Activated naive CD8-positive, alpha-beta T cell treated with anti-CD3 and anti-CD28 coated beads for 36 hours (primary cell): Measurements from ENCODE around the gene SEM1. TPM values are rescaled to one million over a fixed set of nuclear protein-coding genes. Genes with fewer than 3 reads are reported as not detected.
"Not testable (repeated sequence)": the region's sequence is repeated elsewhere in the genome, so short reads cannot be mapped to it uniquely, and the experiment has no call there.

ENCODE experiments used
- DNase-seq: peaks from one replicate; pipeline ENCODE4 v3.0.0; 2021
- H3K27ac Mint-ChIP-seq: one replicate; pipeline ENCODE4 v1.8.0; 2022; ENCODE audit warnings: mild to moderate bottlenecking, moderate library complexity, mixed read lengths
- H3K27me3 Mint-ChIP-seq: one replicate; pipeline ENCODE4 v1.8.0; 2022; ENCODE audit warnings: mild to moderate bottlenecking, mixed read lengths
- H3K36me3 Mint-ChIP-seq: one replicate; pipeline ENCODE4 v1.8.0; 2021; ENCODE audit warnings: mild to moderate bottlenecking, mixed read lengths
- H3K4me1 Mint-ChIP-seq: one replicate; pipeline ENCODE4 v1.8.0; 2021; ENCODE audit warnings: mixed read lengths
- H3K4me3 Mint-ChIP-seq: one replicate; pipeline ENCODE4 v1.8.0; 2022; ENCODE audit warnings: mild to moderate bottlenecking, moderate library complexity, mixed read lengths
- H3K9me3 Mint-ChIP-seq: one replicate; pipeline ENCODE4 v1.8.0; 2022; ENCODE audit warnings: mixed read lengths
- total RNA-seq, 2 experiments: library from RNA; stranded (reverse); gene quantifications; one replicate each; pipeline ENCODE4 v1.2.3, GENCODE V29; 2021

Gene SEM1
- total RNA-seq, result 10 to 100 TPM; 35.9 to 42.6 TPM

DNA sequence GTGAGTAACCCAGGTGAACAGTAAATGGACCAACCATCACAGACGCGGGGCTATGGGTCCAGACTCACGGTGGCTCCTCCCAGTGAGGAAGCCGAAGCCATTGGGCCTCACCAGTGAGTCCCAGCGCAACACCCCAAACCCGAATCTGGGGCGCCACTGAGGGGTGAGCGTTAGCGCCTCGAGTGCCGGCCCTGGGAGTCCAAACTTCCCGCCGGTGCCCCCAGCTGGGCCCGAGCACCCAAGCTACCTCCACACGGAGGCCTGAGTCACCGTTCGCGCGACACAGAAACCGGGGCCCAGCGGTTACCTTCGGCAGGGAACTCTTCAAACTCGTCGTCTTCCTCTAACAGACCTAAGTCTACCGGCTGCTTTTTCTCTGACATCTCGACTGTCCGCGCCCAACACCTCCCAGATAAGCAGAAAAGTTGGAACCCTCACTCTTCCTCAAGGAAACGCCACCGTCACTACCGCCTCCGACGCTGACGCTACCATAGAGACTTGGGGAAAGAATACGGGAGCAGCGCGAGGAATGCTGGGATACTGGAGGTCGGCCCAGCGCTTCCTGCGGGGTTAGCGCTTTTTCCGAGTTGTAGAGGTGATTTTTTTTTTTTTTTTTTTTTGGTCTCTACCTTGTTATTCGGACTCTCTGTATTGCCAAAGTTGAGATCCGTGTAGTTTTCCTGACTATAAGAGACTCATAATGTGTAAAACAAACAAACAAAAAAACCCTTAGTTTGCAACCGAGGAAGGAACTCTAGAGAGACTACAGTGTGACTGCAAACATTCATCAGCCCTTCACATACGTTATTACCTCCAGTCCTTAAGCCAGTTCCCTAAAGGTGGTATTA lies at the start of gene SEM1:
Gene SEM1, minus strand, starts transcription at position 466 of the 848 bp plus-strand sequence. Its CDS starts 83 bp downstream, at position 383.
- peak within 1 kb of the TSS; percentile 97 for H3K27ac Mint-ChIP-seq
- H3K9me3 Mint-ChIP-seq, result peaks cover 9% of the 10 kb centered on the region
- DNase-seq, result peak; percentile 70
- H3K36me3 Mint-ChIP-seq, result peaks cover 23% of the 10 kb centered on the region
- no peaks in the 10 kb centered on the region for H3K27me3 Mint-ChIP-seq
- H3K4me3 Mint-ChIP-seq, result peak within 1 kb of the TSS; percentile 100
- peaks cover 24% of the 10 kb centered on the region for H3K4me1 Mint-ChIP-seq

DNA sequence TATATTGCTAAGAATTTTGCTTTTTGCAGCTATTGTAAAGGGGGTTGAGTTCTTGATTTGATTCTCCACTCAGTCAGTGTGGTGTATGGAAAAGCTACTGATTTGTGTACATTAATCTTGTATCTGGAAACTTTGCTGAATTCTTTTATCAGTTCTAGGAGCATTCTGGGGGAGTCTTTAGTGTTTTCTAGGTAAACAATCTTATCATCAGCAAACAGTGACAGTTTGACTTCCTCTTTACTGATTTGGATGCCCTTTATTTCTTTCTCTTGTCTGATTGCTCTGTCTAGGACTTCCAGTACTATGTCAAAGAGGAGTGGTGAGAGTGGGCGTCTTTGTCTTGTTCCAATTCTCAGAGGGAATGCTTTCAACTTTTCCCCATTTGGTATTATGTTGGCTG lies 48.2 kb upstream of the SEM1 start:
- DNase-seq, H3K4me1 Mint-ChIP-seq, H3K4me3 Mint-ChIP-seq, H3K36me3 Mint-ChIP-seq, H3K27ac Mint-ChIP-seq, H3K9me3 Mint-ChIP-seq: not testable (repeated sequence)
- H3K27me3 Mint-ChIP-seq, result peaks cover 12% of the 10 kb centered on the region

DNA sequence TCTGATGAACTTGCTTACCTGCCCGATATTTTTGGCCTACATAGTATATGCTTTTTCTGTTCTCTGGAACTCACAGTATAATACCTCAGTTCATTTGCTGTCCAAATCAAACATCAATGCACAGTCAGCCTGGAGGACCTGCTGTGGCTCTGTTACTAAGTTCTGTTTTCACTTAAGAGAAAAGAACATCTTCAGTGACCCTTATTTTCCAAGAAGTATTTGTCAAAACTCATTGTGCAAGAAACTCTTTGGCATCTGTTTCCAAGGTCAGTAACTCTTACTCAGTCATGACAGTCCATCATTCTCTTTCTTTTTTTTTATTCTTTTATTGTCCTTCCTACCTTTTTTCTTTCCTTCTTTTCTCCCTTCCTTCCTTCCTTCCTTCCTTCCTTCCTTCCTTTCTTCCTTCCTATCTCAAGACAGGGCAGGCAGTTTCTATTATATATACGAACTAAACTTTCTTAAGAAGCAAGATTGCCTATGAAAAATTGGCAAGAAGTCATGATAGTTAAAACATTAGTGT lies 37.8 kb upstream of the SEM1 start:
- H3K36me3 Mint-ChIP-seq, result no peaks in the 10 kb centered on the region
- H3K27me3 Mint-ChIP-seq, result peaks cover 15% of the 10 kb centered on the region
- H3K4me1 Mint-ChIP-seq, result no peaks in the 10 kb centered on the region
- no peak overlapping the region for H3K4me3 Mint-ChIP-seq
- no peak overlapping the region for H3K27ac Mint-ChIP-seq
- H3K9me3 Mint-ChIP-seq, result peaks cover 2% of the 10 kb centered on the region
- DNase-seq, result no peak

DNA sequence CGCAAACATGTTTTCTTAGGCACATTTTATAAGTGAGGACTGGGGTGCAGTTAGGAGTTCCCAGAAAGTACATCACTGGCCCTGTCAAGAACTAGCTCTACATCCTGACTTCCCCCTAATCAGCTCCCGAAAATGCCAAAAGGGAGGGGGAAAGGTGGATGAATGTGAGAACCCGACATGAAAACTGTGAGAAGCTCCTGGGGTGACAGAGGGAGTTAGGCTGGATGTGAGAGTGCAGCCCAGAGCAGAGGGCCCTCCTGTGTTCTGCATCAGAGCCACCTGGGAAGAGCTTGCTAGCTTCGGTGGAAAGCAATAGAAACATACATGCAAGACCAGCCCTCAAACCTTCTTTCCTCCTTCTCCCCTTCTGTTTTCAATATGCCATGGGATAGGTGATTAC lies 30.5 kb upstream of the SEM1 start:
- DNase-seq, result no peak
- H3K4me3 Mint-ChIP-seq, result no peak overlapping the region
- H3K27me3 Mint-ChIP-seq, result peaks cover 28% of the 10 kb centered on the region
- H3K9me3 Mint-ChIP-seq, result no peaks in the 10 kb centered on the region
- no peak overlapping the region for H3K27ac Mint-ChIP-seq
- no peaks in the 10 kb centered on the region for H3K36me3 Mint-ChIP-seq
- H3K4me1 Mint-ChIP-seq, result no peaks in the 10 kb centered on the region

DNA sequence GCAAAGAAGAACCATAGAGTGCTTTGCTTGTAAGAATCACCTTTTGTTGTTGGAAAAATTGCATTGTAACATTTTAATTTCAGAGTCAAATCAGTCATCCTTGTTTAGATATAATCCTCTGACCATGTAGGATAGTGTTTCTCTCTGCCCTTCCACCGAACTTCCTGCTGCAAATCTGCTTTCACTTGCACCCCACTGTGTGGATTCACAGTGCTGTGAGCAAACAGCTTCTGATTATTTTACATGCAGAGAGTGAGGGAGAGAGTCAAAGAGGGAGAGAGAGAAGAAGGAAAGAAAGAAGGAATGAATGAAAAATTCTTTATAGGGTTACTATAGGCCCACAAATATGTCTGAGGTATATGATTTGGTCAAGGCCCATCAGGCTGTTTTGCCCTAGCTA lies 30.0 kb upstream of the SEM1 start:
- Mint-ChIP-seq H3K4me3 (no peak overlapping the region), H3K36me3 (no peaks in the 10 kb centered on the region), H3K27ac (no peak overlapping the region), H3K27me3 (peaks cover 28% of the 10 kb centered on the region), H3K4me1 (no peaks in the 10 kb centered on the region), H3K9me3 (no peaks in the 10 kb centered on the region)
- no peak for DNase-seq

DNA sequence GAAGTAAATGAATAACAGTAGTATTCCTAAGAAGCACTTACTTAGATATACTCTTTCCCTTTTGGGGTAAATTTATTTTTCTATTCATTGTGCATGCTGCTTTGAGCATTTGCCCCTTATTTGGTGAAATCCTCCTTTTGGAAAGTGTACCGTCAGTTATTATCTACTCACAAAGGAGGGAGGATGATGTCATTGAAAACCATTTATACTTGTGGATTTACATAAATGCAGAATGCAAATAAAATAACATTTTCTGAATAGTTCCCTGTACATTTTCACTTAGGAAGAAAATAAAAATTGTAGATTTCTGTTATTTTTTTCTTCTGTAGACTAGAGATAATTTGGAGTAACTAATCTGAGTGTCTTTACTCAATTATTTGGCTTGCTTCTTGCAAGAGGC lies 29.5 kb upstream of the SEM1 start:
- Mint-ChIP-seq H3K27me3 (peaks cover 25% of the 10 kb centered on the region), H3K36me3 (no peaks in the 10 kb centered on the region), H3K27ac (no peak overlapping the region), H3K4me1 (no peaks in the 10 kb centered on the region), H3K4me3 (no peak overlapping the region), H3K9me3 (no peaks in the 10 kb centered on the region)
- no peak for DNase-seq

DNA sequence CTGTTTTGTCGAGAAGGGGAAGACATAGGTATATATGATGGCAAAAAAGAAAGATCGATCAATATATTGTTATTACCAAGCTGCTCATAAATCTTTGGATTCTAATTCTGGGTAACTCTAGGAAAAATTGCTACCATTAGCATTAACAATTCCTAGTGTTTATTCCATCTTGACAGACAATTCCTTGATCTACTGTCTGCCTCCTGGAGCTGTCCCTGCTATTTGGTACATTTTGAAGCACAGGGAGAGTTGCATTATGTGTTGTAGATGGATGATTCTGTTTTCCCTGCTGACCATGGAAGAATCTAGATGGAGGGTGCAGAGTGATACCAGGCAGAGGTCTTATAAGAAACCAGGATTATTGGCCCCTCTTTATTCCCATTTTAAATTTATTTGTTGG lies 29.1 kb upstream of the SEM1 start:
- no peaks in the 10 kb centered on the region for H3K36me3 Mint-ChIP-seq
- H3K27me3 Mint-ChIP-seq, result peaks cover 24% of the 10 kb centered on the region
- no peak for DNase-seq
- H3K27ac Mint-ChIP-seq, result no peak overlapping the region
- H3K4me3 Mint-ChIP-seq, result no peak overlapping the region
- no peaks in the 10 kb centered on the region for H3K9me3 Mint-ChIP-seq
- H3K4me1 Mint-ChIP-seq, result no peaks in the 10 kb centered on the region

DNA sequence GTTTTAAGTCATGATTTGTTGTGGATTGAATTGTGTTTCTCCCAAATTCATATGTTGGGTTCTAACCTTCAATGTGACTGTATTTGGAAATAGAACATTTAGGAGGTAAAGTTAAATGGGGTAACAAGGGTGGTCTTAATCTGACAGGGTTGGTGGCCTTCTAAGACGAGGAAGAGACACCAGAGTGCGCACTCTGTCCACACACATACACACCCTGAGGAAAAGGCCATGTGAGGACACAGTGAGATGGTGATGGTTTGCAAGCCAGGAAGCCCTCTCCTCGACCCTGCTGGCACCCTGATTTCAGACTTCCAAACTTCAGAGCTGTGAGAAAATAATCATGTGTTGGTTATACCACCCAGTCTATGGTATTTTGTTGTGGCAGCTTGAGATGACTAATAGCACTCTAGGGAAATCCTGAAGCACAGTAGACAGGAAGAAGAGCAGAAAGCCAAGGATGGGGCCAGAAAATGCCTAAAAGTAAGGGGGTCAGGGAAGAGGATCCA lies 28.0 kb upstream of the SEM1 start:
- Mint-ChIP-seq H3K27ac (no peak overlapping the region), H3K9me3 (no peaks in the 10 kb centered on the region), H3K4me3 (no peak overlapping the region), H3K36me3 (no peaks in the 10 kb centered on the region), H3K4me1 (no peaks in the 10 kb centered on the region), H3K27me3 (peaks cover 21% of the 10 kb centered on the region)
- no peak for DNase-seq

DNA sequence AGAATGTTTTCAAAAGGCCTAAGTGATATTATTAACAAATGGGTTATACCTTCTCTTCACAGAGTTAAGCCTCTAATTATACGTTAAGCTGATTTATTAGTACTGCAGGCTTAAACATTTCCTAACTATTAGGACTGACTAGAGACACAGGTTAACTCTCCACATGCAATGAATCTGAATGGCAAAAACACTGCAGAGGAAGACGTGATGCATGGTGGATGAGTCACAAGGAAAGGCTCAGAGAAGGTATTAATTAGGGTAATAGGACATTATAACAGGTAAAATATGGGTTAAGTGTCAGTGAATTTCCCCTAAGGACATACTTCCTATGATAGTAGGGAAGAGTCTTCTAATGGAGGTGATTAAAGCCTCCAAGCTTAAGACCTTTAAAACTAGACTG lies 24.7 kb upstream of the SEM1 start:
- H3K27ac Mint-ChIP-seq, result no peak overlapping the region
- H3K4me3 Mint-ChIP-seq, result no peak overlapping the region
- H3K4me1 Mint-ChIP-seq, result no peaks in the 10 kb centered on the region
- H3K36me3 Mint-ChIP-seq, result no peaks in the 10 kb centered on the region
- no peak for DNase-seq
- peaks cover 2% of the 10 kb centered on the region for H3K9me3 Mint-ChIP-seq
- H3K27me3 Mint-ChIP-seq, result peaks cover 9% of the 10 kb centered on the region

DNA sequence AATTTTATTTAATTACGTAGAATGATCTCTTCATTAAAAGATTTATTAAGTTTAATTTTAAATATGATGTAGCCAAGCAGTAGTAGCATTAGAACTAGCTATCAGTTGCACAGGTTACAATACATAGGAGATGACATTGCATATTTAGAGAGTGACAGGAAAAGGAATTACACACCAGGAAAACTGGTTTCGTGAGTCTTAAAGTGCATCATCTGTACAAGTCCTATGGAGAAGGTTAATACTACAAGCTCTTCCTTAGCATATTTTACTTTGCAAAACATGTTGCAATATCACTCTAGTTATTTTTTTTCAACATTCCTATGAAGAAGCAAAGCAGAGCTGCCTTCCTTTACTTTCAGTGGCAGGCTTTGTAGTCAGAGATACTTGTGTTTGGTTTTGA lies 20.2 kb upstream of the SEM1 start:
- Mint-ChIP-seq H3K36me3 (no peaks in the 10 kb centered on the region), H3K4me3 (no peak overlapping the region), H3K27me3 (peaks cover 9% of the 10 kb centered on the region), H3K9me3 (peaks cover 2% of the 10 kb centered on the region), H3K4me1 (no peaks in the 10 kb centered on the region), H3K27ac (no peak overlapping the region)
- DNase-seq, result no peak

DNA sequence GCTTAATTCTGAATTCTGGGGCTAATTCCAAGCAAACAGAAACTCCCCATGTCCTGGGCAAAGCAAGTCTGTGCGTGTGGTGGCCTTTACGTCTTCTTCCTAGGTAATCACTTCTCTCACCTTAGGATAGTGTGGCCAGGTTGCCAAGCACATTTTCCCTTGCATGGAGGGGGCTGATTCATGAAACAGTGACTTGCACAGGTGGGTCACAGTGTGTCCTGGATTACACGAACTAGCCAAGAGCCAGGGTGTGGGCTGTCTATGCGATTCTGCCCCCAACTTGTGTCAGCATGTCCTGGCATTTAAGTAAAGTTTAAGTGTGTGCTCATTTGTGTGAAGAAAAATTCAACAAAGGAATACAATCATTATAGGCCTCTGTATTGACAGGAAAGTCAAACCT lies 18.5 kb upstream of the SEM1 start:
- Mint-ChIP-seq H3K4me1 (no peaks in the 10 kb centered on the region), H3K4me3 (no peak overlapping the region), H3K27me3 (peaks cover 16% of the 10 kb centered on the region), H3K27ac (no peak overlapping the region), H3K9me3 (peaks cover 2% of the 10 kb centered on the region), H3K36me3 (no peaks in the 10 kb centered on the region)
- no peak for DNase-seq

DNA sequence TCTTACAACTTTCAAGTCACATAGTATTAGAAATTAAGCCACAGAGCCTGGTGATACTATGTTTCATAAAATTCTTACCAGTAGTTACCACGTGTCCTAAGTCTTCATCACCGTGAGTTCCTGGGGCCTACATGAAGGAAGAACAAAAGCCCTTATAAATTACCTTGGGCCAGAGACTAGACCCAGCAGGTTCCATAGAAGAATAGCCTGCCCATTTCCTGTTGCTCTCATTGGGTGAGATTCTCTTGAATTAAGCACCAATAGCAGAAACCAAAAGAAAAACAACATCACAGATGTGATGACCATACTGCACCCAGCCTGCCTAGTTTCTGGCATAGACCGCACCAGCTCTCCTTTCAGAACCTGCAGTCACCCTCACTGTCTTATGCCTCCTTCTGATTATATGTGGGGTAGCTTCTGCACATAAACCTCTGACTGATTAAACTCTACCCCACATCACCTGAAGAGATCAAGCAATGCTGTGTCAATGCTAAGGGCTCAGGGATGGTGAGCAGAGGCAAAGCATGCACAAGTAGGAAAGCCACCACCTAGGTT lies 18.0 kb upstream of the SEM1 start:
- DNase-seq, result no peak
- H3K4me1 Mint-ChIP-seq, result no peaks in the 10 kb centered on the region
- no peak overlapping the region for H3K4me3 Mint-ChIP-seq
- H3K27ac Mint-ChIP-seq, result no peak overlapping the region
- H3K27me3 Mint-ChIP-seq, result peaks cover 18% of the 10 kb centered on the region
- peaks cover 3% of the 10 kb centered on the region for H3K9me3 Mint-ChIP-seq
- H3K36me3 Mint-ChIP-seq, result no peaks in the 10 kb centered on the region

DNA sequence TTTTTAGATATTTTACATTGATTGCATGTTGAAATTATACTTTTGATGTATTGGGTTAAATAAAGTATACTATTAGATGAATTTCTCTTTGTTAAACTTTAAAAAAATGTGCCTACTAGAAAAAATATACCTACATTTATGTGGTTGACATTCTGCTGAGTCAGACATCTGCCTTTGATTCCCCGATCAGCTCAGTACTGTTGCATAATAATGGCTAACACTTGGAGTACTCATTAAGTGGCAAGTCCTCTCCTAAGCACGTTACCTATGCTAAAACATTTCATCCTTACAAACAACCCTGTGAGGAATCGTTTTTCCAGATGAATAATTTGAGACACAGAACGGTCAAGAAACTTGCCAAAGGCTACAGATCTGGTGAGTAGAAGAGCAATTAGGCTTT lies 14.0 kb upstream of the SEM1 start:
- Mint-ChIP-seq H3K9me3 (peaks cover 1% of the 10 kb centered on the region), H3K27me3 (peaks cover 37% of the 10 kb centered on the region), H3K36me3 (no peaks in the 10 kb centered on the region)

DNA sequence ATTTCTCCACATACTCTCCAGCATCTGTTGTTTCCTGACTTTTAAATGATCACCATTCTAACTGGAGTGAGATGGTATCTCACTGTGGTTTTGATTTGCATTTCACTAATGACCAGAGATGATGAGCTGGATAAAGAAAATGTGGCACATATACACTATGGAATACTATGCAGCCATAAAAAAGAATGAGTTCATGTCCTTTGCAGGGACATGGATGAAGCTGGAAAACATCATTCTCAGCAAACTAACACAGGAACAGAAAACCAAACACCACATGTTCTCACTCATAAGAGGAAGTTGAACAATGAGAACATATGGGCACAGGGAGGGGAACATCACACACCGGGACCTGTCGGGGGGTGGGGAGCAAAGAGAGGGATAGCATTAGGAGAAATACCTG lies 13.3 kb upstream of the SEM1 start:
- H3K27ac Mint-ChIP-seq, H3K36me3 Mint-ChIP-seq: not testable (repeated sequence)

More for the DNA sequence above, 14.0 kb upstream of the SEM1 start:
- no peak overlapping the region for H3K27ac Mint-ChIP-seq
- H3K4me1 Mint-ChIP-seq, result no peaks in the 10 kb centered on the region
- no peak overlapping the region for H3K4me3 Mint-ChIP-seq
- DNase-seq, result no peak

DNA sequence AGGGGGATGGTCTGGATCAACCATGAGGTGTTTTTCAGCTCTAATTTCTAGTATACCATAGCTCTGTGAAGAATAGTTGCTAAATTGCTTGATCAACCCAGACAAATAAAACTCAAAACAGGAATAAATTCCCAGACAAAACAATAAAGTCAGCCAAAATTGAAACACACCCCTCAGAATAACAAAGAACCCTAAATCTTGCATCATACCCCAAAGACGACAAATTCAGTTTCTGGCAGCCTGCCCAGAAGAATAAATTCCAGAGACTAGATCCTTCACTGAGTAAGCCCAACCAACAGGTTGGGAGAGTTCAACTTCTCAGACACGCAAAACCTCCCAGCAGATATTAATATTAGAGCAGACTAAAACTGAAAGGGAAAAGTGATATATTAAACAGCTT lies 11.2 kb upstream of the SEM1 start:
- no peak for DNase-seq
- no peak overlapping the region for H3K4me3 Mint-ChIP-seq
- peaks cover 51% of the 10 kb centered on the region for H3K27me3 Mint-ChIP-seq
- no peaks in the 10 kb centered on the region for H3K4me1 Mint-ChIP-seq
- H3K36me3 Mint-ChIP-seq, result no peaks in the 10 kb centered on the region
- peaks cover 1% of the 10 kb centered on the region for H3K9me3 Mint-ChIP-seq
- no peak overlapping the region for H3K27ac Mint-ChIP-seq

More for the DNA sequence above, 13.3 kb upstream of the SEM1 start:
- H3K27me3 Mint-ChIP-seq, result peaks cover 37% of the 10 kb centered on the region
- not testable (repeated sequence) for H3K4me3 Mint-ChIP-seq, DNase-seq, H3K9me3 Mint-ChIP-seq, H3K4me1 Mint-ChIP-seq

DNA sequence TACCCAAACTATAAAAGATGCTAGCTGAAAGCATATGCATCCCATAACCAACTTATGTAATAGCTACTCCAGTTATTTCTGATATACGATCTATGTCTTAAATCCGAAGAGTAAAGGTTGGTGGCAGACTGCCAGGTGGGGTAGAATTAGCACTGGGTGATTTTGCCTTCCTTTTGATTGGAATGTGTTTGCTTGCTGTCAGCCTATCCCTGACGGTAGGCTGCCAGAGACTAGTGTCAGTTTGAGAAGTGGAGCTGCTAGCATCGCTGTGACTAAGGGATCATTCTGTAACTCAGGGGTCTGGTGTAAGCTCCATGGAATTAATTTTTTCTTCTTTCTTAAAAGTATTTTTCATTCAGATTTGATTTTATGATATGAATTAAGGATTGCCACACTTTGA lies 9.5 kb upstream of the SEM1 start:
- DNase-seq, result no peak
- Mint-ChIP-seq H3K4me1 (no peaks in the 10 kb centered on the region), H3K9me3 (peaks cover 1% of the 10 kb centered on the region), H3K36me3 (no peaks in the 10 kb centered on the region), H3K27me3 (peaks cover 48% of the 10 kb centered on the region), H3K4me3 (no peak overlapping the region), H3K27ac (no peak overlapping the region)
